Loucy (cell line): Measurements from ENCODE around the gene COL9A2.

Source experiments
- H2AFZ ChIP-seq: fragments of 200-600 bp; sonication (generic); 2 replicates; pipeline ENCODE4 v1.6.0; 2016; ENCODE audit warnings: antibody characterized with exemption, mild to moderate bottlenecking, low read length, moderate library complexity
- H3F3A ChIP-seq: fragments of 200-600 bp; 2 replicates; pipeline ENCODE4 v1.6.0; 2016; ENCODE audit warnings: antibody characterized with exemption, low read depth, mild to moderate bottlenecking
- H3K27me3 ChIP-seq: fragments of 200-600 bp; sonication (generic); 2 replicates; pipeline ENCODE4 v1.6.1; 2014; ENCODE audit warnings: low read length, mild to moderate bottlenecking; ENCODE audit not compliant: insufficient read depth, poor library complexity, severe bottlenecking
- H3K36me3 ChIP-seq: fragments of 200-600 bp; sonication (generic); 2 replicates; pipeline ENCODE4 v1.6.1; 2016; ENCODE audit warnings: low read length; ENCODE audit not compliant: insufficient read depth
- H3K4me1 ChIP-seq: fragments of 200-600 bp; sonication (generic); 2 replicates; pipeline ENCODE4 v1.5.1; 2014; ENCODE audit warnings: low read length, mild to moderate bottlenecking; ENCODE audit not compliant: insufficient read depth, poor library complexity, severe bottlenecking
- H3K4me2 ChIP-seq: fragments of 200-600 bp; sonication (generic); 2 replicates; pipeline ENCODE4 v1.6.0; 2014; ENCODE audit warnings: antibody characterized with exemption, low read length, low read depth, mild to moderate bottlenecking; ENCODE audit not compliant: poor library complexity, severe bottlenecking
- H3K4me3 ChIP-seq: fragments of 200-600 bp; sonication (generic); 2 replicates; pipeline ENCODE4 v1.5.1; 2014; ENCODE audit warnings: low read length, mild to moderate bottlenecking, mixed read lengths; ENCODE audit not compliant: poor library complexity, severe bottlenecking
- H3K79me2 ChIP-seq: fragments of 200-600 bp; sonication (generic); 2 replicates; pipeline ENCODE4 v1.6.1; 2014; ENCODE audit warnings: low read length; ENCODE audit not compliant: insufficient read depth
- H3K9ac ChIP-seq: fragments of 200-600 bp; sonication (generic); 2 replicates; pipeline ENCODE4 v1.6.0; 2014; ENCODE audit warnings: mild to moderate bottlenecking, low read depth, low read length, moderate library complexity; ENCODE audit not compliant: poor library complexity, severe bottlenecking
- H3K9me2 ChIP-seq: fragments of 200-600 bp; sonication (generic); replicated peaks from 2 replicates; pipeline ENCODE4 v1.6.1; 2016; ENCODE audit warnings: low read depth, low read length, mixed read lengths
- H3K9me3 ChIP-seq: fragments of 200-600 bp; sonication (generic); 2 replicates; pipeline ENCODE4 v1.6.1; 2014; ENCODE audit warnings: mild to moderate bottlenecking, antibody characterized with exemption, low read length, low read depth; ENCODE audit not compliant: insufficient read depth
- H4K20me1 ChIP-seq: fragments of 200-600 bp; sonication (generic); 2 replicates; pipeline ENCODE4 v1.6.0; 2014; ENCODE audit warnings: antibody characterized with exemption, low read length, mild to moderate bottlenecking; ENCODE audit not compliant: insufficient read depth, poor library complexity, severe bottlenecking
- EZH2phosphoT487 ChIP-seq: fragments of 200-600 bp; IDR thresholded peaks from 2 replicates; pipeline ENCODE4 v1.6.1; 2018; ENCODE audit warnings: antibody characterized with exemption, mild to moderate bottlenecking, moderate library complexity, borderline replicate concordance
- TF ChIP-seq, protein P1 (sequence below): fragments of 200-600 bp; sonication (generic); conservative IDR thresholded peaks from 2 replicates; pipeline ENCODE4 v1.5.1; 2014; ENCODE audit warnings: mild to moderate bottlenecking, antibody characterized with exemption, low read length

COL9A2 gene

GRCh38 chr1:40339420-40340323 lies 22.6 kb upstream of the COL9A2 start:
- Histone ChIP-seq H3K27me3 (no peaks in the 10 kb centered on the region), H3F3A (no peaks in the 10 kb centered on the region), H3K36me3 (no peaks in the 10 kb centered on the region), H3K9me2 (no peaks in the 10 kb centered on the region), H3K9me3 (no peaks in the 10 kb centered on the region), H3K4me1 (no peaks in the 10 kb centered on the region), H2AFZ (0 out of 2 replicates have a peak overlapping the region, but pooled peaks have one; percentile 39), H3K4me2 (peak overlapping the region; percentile 39), H3K9ac (no peak overlapping the region), H4K20me1 (no peaks in the 10 kb centered on the region), H3K4me3 (no peak overlapping the region), H3K79me2 (no peaks in the 10 kb centered on the region)
- TF ChIP-seq EZH2phosphoT487, result no peak
- TF ChIP-seq, protein P1, sequence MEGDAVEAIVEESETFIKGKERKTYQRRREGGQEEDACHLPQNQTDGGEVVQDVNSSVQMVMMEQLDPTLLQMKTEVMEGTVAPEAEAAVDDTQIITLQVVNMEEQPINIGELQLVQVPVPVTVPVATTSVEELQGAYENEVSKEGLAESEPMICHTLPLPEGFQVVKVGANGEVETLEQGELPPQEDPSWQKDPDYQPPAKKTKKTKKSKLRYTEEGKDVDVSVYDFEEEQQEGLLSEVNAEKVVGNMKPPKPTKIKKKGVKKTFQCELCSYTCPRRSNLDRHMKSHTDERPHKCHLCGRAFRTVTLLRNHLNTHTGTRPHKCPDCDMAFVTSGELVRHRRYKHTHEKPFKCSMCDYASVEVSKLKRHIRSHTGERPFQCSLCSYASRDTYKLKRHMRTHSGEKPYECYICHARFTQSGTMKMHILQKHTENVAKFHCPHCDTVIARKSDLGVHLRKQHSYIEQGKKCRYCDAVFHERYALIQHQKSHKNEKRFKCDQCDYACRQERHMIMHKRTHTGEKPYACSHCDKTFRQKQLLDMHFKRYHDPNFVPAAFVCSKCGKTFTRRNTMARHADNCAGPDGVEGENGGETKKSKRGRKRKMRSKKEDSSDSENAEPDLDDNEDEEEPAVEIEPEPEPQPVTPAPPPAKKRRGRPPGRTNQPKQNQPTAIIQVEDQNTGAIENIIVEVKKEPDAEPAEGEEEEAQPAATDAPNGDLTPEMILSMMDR, result no peak

- H3K9ac ChIP-seq, result no peak overlapping the region
- 0 out of 2 replicates have a peak overlapping the region, but pooled peaks have one; percentile 39 for H2AFZ ChIP-seq
- no peaks in the 10 kb centered on the region for H3K79me2 ChIP-seq
- H3K4me1 ChIP-seq, result no peaks in the 10 kb centered on the region
- no peaks in the 10 kb centered on the region for H3F3A ChIP-seq
- no peaks in the 10 kb centered on the region for H3K27me3 ChIP-seq
- no peaks in the 10 kb centered on the region for H3K36me3 ChIP-seq
- H4K20me1 ChIP-seq, result no peaks in the 10 kb centered on the region
- TF ChIP-seq EZH2phosphoT487, result no peak
- TF ChIP-seq, protein P1, result peak; percentile 99
- H3K9me3 ChIP-seq, result no peaks in the 10 kb centered on the region
- no peak overlapping the region for H3K4me3 ChIP-seq
- peak overlapping the region; percentile 39 for H3K4me2 ChIP-seq
- H3K9me2 ChIP-seq, result no peaks in the 10 kb centered on the region
Measured at GRCh38 chr1:40338745-40339419, 21.8 kb upstream of the COL9A2 start.

DNA sequence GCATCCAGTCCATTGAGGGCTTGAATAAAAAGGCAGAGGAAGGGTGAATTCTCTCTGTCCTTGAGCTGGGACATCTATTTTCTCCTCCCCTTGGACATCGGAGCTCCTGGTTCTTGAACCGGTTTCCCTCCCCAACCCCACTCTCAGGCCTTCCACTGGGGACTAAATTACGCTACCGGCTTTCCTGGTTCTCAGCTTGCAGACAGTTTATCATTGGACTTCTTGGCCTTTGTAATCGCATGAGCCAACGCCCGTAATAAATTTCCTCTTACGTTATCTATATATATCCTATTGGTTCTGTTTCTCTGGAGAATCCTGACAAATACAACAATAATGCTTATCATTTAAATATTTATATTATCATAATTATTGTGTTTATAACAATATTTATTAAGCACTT lies 20.4 kb upstream of the COL9A2 start:
- Histone ChIP-seq H3K4me3 (no peak overlapping the region), H3K36me3 (no peaks in the 10 kb centered on the region), H3K27me3 (no peaks in the 10 kb centered on the region), H4K20me1 (no peaks in the 10 kb centered on the region), H3K9me3 (no peaks in the 10 kb centered on the region), H3K4me1 (no peaks in the 10 kb centered on the region), H3K79me2 (no peaks in the 10 kb centered on the region), H2AFZ (no peak overlapping the region), H3K9me2 (no peaks in the 10 kb centered on the region), H3K9ac (no peak overlapping the region), H3F3A (no peaks in the 10 kb centered on the region), H3K4me2 (no peak overlapping the region)
- TF ChIP-seq, protein P1, result no peak
- no peak for TF ChIP-seq EZH2phosphoT487
